Occipital lobe (tissue), 2 donors: ENCODE results near the gene IBA57. TPM values are rescaled to one million over a fixed set of nuclear protein-coding genes. Genes with fewer than 3 reads are reported as not detected.

Experiments
- DNase-seq: peaks from one replicate; lab custom pipeline; 2025; lab: John Stamatoyannopoulos, UW
- total RNA-seq: library from RNA; depleted of rRNA; stranded (reverse); fragments of >200 nt; gene quantifications from one replicate; pipeline ENCODE4 v1.2.3, GENCODE V29; 2014

Gene IBA57
- total RNA-seq = 4.2 TPM

DNA sequence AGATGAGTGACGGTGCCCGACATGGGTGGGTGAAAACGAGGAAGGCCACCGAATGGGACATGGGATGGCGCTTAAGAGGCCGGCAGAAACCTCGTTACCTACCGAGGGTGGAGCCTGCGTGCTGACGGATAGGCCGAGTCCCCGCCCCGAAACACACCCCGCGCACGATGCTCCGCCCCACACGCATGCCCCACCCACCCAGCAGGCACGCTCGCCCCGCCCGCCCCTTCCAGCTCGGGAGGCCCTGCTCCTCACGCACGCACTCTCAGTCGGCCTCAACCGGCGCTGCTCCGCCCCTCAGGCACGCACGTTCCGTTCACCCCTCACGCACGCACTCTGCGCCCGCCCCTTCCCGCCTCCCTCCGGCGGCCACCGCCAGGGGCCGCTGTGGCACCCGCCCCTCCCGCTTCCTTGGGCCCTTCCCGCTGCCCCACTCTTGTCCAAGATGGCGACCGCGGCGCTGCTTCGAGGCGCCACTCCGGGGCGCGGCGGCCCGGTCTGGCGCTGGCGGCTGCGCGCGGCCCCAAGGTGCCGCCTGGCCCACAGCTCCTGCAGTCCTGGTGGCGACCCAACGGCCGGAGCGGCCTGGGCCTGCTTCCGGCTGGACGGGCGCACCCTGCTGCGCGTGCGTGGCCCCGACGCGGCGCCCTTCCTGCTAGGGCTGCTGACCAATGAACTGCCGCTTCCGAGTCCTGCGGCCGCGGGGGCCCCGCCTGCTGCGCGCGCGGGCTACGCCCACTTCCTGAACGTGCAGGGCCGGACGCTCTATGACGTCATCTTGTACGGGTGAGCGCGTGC lies at the start of gene IBA57:
Gene IBA57 (plus strand): TSS at position 433 of the 798 bp plus-strand sequence. CDS start 13 bp downstream, at position 446.
- peak; percentile 100 for DNase-seq

DNA sequence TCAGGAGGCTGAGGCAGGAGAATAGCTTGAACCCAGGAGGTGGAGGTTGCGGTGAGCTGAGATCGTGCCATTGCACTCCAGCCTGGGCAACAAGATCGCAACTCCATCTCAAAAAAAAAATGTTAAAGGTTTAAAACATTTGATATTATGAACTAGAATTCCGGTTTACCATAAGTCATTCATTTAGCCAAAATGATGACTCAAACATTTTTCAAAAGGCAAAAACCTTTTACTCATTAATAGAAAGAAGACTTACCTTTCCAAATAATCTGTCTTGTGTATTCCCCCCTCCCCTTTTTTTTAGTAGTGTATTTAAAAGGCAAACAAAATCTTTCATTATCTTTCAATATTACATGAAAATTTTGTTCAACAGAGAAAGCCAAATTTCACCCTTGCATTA lies 48.3 kb upstream of the IBA57 start:
- no peak for DNase-seq

DNA sequence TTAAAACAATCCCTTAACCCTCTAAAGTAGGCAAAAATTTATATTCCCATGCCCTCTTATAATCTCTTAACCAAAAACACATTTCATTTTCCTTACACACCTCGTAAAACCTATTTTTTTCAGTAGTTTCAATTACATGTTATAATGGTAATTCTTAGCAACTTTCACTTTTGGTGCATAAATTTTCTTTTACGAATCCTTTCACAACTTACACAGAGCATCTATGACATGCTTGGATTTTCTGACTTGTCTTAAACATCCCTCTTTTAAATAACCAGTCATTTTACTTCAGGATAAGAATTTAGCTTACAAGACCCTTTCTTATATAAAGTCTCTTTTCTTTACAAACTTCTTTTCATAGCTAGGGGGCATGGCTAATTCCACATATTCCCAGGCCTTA lies 47.6 kb upstream of the IBA57 start:
- no peak for DNase-seq

DNA sequence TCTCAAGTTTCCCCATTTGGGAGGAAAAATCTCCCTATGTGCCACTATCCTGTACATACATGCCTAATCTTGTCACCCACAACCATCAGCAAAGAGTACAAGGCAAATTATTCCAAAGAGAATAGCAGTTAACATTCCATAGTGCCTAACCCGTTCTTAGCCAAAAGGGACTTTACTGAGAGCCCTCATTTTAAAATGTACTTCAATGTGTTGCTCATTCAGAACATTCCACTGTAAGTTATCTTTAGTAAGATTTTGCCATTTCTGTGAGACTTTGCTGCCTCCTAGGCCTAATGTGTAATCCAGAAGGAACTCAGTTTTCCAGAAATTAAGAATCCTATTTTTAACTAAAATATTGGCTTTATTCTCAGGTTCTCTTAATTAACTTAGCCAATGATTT lies 45.3 kb upstream of the IBA57 start:
- no peak for DNase-seq

DNA sequence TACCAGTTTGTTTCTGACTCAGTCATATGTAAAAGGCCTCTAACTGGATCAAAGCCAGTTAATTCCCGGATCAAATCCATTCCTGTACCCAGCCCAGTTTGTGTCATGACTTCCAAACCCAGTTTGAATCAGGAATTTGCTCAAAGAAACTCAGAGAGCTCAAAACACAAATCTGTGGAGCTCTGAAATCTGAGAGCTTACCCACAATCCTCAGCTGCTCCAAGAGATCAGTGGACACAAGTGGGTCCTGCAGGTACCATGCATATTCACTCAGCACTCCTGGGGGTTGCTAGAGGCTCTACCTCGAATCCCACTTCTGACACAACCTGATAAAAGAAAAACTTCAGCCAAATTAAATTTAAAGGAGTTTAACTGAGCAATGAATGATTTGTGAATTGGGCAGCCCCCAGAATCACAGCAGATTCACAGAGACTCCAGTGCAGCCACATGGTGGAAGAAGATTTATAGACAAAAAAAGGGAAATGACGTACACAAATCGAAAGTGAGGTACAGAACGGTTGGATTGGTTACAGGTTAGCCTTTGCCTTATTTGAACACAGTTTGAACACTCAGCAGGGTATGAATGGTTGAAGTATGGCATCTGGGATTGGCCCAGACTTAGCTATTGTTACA lies 44.6 kb upstream of the IBA57 start:
- DNase-seq = no peak

DNA sequence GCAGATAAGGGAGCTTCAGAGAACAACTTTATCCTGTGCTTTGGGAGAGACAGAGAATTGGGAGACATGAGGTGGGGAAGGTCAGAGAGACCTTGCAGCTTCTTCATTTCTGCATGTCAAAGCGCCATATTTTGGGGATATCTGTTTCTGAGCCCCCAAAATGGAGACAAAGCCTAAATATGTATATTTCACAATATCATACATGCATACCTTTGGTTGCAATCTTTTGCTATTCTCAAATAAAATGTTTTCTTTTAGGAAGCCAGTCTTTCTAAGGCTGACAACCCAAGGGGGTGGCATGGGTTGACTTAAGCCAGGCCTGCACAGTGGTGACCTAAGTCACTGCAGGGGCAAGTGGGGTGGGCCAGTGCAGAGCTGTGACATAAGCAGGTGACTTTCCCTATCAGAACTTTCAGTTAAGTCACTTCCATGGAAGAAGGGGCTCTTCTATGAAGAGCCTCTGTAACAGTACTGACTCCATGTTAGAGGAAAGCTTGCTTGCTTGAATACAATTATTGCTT lies 42.6 kb upstream of the IBA57 start:
- DNase-seq = no peak

DNA sequence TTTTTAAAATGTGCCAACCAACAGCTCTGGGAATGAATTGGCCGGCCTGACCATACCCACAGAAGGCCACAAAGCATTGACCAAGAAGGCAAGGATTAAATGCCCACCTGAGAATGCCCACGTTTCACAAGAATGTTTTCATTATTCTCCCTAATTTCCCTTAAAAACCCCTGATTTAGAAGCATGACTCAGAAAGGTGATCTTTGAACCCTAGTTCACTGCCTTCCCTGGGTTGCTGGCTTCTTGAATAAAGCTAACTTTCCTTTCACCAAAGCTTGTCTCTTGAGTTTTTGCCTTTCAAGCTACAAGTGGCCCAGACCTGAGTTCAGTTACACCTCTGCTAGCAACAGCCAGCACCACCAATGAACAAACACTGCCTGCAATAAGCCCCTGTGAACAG lies 42.1 kb upstream of the IBA57 start:
- no peak for DNase-seq

DNA sequence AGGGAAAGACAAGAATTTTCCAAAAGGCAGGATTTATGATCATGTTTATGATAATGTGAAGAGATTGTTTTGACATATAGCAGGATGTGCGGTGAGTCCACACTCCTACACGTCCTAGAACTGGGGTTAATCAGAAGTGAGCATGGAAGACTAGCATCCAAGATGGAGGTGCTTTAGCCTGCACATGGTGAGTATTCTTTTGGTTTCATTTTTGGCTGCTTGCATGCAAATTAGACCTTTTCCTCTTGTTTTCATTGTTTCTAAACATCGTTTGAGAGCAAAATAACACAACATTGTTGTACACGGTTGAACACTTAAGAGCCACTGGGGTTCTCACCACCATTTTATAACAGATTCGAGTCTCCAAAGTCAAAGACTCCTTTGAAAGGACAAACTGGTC lies 40.4 kb upstream of the IBA57 start:
- DNase-seq = no peak

DNA sequence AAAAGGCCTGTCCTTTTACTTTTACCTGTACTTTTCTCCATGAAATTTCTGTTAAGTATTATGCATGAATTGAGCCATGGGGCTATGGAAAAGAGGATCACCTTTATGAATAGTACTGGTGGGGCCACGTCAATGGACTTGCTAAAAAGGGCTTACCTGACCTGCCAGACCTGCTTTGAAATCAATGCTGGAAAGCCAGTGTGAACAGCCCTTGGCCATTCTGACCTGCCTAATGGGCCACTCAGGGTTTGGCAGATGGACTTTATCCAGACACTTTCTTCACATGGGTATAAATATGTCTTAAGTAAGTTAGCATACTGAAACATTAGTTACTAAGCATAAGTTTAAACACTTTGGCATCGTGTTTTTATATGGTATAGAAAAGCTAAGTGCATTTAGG lies 33.8 kb upstream of the IBA57 start:
- no peak for DNase-seq

DNA sequence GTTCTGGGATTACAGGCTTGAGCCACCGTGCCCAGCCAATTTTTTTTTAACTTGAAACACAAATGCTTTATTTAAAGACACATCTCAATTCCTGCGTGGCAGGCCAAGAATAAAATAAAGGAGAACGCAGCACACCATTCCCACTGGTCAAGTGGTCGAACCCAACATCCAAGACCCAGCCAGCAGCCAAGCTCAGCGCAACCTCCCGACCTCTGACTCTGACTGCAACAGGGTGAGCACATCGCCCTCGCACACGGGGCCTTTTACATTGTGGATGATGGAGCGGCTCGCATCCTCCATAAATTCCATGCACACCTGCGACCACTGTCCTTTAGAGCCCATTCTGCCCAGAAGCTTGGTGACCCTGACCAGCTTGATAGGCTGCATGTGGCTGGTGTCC lies 31.0 kb upstream of the IBA57 start:
- no peak for DNase-seq

DNA sequence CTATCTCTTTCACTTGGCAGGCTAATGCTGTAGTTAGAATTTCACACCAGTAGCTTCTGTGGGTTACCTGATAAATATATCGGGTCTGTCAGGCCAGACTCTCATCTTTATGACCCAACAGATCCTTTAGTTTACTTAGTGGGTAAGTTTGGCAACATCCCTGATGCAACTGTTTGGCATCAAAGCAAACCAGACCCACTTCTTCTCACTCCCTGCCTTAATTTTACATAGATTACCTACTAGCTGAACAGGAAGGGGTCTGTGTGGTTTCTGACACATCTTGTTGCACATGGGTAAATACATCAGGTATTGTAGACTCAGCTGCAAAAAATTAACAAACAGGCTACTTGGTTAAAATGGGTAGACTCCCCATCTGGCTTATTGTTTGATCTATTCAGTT lies 28.7 kb upstream of the IBA57 start:
- no peak for DNase-seq

DNA sequence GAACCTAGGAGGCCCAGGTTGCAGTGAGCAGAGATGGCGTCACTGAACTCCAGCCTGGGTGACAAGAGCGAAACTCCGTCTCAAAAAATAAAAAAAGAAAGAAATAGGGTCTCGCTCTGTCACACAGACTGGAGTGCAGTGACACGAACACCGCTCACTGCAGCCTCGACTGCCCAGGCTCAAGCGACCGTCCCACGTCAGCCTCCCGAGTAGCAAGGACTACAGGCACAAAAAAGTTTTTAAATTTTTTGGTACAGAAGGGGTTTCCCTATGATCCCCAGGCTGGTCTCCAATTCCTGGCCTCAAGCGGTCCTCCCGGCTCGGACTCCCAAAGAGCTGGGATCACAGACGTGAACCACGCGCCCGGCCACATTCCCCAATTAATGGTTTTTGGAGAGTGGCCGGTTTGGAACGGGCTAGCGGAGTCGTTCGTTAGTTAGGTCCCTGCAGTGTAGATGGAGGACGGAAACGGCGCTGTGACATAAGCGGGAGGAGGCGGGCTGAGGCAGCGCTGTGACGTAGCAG lies 26.1 kb upstream of the IBA57 start:
- DNase-seq = no peak

DNA sequence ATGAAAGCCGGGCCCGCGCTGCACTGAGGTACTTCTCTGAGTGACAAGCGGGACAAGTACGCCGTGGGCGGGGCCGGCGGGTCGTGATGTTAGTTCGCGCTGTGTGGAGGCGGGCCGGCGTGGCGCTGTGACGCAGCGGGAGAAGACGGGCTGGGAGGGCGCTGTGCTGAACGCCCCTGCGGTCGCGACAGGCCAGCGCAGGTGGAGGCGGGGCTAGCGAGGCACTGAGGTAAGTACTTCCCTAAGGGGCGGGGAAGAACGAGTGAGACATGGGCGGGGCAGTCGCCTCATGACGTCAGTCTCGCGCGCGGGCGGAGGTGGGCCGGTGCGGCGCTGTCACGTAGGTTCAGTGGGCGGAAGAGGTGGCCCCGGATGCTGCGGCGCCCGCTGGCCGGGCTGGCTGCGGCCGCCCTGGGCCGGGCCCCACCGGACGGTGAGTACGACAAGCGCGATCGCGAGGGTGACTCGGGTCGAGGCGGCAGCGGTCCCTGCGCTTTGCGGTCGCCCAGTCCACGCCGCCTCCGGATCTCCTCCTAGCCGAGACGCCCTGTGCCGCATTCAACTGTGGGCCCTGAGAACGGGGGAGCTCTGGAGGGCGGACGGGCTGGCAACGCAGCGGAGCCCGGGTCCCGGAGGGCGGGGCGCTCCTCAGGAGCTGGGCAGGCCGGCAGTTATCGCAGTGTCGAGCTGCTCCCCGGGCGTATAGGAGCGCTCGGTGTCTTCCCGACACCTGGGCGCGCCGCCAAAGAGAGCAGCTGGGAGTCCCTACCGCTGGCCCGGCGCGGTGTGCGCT lies 25.5 kb upstream of the IBA57 start, which contains the start of gene GUK1:
Gene GUK1 (plus strand): TSS at position 349 of the 793 bp plus-strand sequence. CDS start 24 bp downstream, at position 373.
- DNase-seq = peak; percentile 99

DNA sequence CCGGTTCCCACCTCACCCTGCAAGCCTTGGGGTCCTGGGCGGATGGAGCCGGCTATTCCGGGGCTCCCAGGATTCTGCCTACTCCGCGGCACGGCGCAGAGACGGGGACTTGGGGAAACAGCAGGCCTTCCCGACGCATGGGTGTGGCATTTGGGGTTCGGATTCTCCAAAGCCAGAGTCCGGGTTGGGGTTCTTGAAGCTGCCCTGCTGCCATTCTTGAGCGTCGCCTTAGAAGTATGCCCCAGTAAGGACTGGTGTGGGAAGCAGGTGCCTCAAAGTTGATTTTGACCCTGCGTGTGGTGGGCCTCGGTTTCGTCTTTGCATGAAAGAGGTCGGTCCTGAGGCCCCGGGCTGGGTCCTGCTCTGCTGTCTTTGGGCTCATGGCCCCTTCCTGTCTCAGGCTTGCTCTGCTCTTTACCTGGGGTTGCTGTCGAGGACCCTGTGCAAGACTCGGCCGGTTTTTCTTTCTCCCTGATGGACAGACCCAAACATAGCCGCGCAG lies 24.8 kb upstream of the IBA57 start:
- DNase-seq = no peak

DNA sequence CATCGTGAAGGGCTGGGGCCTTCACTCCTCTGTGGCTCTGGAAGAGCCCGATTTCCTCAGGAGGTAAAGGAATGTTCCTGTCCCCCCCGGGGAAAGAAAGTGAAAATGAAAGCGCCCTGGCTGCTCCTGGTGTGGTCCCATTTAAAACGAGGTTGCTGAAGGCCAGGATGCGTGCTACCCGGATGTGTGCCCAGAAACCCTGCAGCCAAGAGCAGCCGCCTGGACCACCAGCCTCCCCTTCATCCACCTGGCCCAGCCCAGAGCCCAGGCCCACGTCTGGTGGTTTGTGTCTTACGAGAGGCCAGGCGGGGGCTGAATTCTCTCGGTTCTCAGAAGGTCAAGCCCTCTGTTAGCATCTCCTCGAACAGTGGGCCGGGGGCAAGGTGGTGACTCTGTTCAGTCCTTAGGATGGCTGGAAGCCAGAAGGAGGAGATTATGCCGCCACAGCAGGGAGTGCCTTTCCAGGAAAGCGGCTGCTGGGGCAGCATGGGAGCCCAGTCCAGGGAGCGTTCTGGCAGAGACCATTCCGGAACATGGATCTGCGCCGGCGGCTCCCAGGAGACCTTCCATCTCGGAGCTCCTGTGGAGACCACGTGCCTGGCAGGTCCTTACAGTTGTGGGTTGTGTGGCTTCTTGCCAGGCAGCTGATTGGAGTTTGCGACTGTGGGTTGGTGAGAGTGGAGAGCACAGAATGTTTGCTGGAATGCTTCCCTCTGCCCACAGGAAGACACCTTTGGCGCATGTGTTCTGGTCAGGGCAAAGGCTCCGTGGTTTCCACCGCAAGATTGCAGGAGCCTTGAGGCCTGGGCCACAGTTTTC lies 24.2 kb upstream of the IBA57 start:
- peak; percentile 31 for DNase-seq

DNA sequence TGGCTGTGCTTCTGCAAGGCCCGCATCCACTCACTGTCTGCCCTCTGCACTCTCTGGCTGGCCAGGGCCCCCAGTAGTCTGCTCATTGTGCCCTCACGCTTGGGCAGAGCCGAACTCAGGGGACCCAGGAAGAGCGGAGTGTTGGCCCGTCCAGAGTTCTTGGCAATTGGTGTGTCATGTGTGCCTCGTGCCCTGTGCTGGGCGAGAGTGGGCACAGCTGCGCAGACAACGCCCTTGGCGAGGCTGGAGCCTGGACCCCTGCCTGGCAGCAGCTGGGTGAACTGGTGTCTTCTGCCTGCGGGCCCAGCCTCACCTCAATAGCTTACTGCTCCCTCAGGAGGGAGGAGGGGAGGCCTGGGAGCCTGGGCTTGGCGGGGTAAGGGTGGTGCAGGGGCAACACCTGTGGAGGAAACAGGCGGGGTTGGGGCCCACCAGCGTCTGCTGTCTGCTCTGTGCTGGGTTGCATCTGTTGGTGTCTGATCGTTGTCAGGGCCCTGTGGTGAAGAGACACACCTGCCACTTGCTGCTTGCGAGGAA lies 23.4 kb upstream of the IBA57 start:
- no peak for DNase-seq

DNA sequence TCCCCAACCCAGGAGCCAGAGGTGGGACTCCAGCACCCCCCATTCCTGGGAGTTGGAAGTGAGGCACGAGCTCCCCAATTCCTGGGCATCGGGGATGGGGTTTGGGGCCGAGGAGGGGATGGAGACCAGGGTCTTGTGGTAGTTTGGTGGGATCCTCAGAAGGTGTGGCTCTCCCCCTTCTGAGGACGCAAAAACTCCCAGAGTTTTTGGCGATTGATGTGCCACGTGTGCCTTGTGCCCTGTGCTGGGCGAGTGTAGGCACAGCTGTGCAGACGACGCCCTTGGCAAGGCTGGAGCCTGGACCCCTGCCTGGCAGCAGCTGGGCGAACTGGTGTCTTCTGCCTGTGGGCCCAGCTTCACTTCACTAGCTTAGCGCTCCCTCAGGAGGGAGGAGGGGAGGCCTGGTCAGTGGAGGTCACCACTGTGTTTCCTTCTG lies 22.9 kb upstream of the IBA57 start:
- no peak for DNase-seq

DNA sequence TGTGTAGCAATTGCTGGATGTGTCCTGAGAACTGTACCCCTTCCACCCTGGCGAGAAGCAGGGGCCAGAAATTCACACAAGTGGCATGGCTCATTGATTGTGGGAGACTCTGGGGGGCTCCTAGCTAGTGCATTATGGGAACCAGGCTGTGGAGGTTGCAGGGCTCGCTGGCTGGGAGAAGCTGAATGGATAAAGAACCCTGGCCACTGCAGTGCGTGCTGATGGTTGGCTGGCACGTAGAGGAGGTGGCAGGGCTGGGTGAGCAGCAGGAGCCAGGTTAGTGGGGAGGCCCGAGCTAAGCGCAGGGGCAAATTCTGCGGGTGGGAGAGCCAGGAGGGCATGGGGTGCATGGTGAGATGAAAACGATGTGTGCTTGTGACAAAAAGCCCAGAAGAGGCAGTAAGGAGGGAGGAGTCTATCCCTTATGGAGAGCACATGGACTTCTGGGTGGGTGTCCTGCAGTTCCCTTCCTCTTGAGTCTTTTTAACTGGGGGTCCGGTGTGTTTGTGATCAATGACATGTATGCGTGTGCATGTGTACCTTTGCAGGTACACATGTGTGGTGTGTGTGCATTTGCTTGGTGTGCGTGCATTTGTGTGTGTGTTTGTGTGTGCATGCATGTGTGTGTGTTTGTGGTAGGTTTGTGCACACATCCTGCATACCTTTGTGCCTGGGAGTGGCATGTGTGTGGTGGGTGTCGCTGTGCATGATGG lies 22.0 kb upstream of the IBA57 start:
- no peak for DNase-seq

DNA sequence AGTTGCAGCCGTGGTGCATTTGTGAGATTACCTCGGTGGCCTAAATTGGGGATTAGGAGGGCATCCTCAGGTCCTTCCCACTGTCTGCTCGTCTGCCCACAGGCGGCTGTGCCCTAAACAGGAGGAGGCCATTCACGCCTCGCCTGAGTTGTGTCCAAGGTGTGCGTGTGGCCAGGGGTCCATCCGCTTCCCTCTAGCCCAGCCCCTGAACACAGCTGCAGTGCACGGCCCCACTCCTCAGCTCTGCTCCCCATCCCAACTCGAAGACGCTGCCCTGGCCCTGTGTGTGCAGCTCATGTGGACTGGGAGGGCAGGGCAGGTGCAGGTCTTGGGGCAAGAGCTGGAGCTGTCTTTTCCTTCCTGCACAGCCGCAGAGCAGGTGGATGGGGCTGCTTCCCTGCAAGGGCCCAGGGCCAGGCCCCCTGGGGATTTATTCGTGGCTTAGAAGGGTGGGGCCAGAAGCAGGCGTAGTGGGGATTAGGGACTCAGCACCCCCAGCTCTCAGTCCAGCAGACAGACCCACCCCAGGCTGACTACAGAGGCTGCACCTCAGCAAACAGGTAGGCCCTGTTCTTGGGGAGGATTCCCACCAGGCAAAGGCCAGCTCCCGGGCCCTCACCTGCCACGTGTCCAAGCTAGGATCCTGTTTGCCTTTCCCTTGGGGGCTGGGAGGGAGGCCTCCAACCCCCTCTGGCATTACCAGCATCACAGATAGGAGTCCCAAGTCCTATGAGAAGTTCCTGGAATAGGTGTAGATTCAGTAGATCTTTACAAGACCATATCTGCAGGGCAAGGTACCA lies 21.2 kb upstream of the IBA57 start:
- no peak for DNase-seq
